GM12801 (cell line): Measurements from ENCODE around the gene CCDC33.

Experiments used
- TF ChIP-seq, protein P1 (sequence below): IDR thresholded peaks from one replicate; pipeline ENCODE4 v1.5.1; 2011; ENCODE audit warnings: control low read depth; ENCODE audit not compliant: insufficient read length; ENCODE audit errors: extremely low read depth

CCDC33 gene

DNA sequence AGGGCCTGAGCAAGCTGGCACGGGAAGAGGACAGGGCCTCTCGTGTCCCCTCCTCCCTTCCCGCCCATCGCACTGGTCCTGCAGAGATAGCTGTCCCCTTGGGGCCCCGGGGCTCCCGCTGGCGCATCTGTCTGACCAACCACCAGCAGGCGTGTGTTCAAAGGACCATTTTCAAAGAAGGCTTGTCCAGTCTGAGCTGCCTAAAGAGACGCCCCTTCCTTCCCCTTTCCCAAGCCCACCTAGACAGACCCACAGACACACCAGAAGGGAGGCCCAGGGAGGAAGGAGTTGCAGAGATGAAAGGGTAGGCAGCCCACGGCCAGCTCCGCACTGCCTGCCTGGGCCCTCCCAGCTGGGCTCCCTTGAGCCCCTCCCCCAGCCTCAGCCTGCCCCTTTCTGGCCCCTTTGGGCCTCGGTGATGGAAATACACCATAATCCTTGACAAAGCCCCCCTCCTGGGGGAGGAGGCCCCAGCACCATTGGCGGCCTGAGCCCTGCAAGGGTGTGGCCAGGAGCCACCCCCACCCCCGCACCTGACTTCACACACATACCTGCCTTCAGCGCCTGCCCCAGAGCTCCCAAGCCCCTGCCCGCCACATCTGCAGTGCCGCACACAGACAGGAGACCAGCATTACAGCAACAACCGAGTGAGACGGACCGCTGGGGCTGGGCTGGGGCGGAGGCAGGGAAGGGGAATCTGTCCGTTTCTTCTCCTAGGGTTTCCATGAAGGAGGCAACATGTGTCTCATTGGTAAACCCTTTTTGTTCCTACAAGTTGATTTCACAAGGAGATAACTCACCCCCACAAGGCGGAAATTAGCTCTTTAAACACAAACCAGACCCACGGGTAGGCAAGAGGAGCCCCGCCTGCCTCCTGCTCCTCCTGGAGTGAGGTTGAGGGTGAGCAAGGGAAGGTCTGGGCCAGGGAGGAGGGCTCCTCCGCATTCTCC lies 33.4 kb upstream of the CCDC33 start, which contains the start of gene STRA6:
Gene STRA6 (minus strand): TSS at position 336 of the 950 bp plus-strand sequence. CDS start 520 bp downstream, outside the sequence.
- TF ChIP-seq, protein P1, sequence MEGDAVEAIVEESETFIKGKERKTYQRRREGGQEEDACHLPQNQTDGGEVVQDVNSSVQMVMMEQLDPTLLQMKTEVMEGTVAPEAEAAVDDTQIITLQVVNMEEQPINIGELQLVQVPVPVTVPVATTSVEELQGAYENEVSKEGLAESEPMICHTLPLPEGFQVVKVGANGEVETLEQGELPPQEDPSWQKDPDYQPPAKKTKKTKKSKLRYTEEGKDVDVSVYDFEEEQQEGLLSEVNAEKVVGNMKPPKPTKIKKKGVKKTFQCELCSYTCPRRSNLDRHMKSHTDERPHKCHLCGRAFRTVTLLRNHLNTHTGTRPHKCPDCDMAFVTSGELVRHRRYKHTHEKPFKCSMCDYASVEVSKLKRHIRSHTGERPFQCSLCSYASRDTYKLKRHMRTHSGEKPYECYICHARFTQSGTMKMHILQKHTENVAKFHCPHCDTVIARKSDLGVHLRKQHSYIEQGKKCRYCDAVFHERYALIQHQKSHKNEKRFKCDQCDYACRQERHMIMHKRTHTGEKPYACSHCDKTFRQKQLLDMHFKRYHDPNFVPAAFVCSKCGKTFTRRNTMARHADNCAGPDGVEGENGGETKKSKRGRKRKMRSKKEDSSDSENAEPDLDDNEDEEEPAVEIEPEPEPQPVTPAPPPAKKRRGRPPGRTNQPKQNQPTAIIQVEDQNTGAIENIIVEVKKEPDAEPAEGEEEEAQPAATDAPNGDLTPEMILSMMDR = no peak

DNA sequence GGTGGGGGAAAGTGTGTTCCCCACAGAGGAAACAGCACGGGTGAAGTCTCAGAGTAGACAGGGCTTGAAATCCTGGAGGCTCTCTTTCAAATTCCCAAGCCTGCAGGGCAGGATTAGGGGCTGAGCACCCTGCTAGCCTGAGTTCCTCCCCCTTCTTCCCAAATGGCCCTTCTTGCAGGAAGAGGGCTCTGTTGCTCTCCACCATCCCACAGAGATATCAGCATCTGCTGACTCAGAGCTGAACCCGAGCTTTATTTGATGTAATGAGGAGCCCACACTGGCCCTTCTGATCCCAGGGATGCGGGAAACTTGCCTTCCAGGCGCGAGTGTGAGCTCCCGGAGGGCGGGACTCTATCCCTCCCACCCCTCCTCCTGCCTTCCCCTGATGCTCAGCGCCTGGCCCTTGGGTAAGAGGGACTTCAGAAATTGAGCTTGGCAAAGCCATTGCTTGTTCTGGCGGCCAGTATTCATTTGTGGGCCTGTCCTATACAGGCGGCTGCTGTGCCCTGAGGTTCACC lies 32.2 kb upstream of the CCDC33 start:
- TF ChIP-seq, protein P1 = no peak

DNA sequence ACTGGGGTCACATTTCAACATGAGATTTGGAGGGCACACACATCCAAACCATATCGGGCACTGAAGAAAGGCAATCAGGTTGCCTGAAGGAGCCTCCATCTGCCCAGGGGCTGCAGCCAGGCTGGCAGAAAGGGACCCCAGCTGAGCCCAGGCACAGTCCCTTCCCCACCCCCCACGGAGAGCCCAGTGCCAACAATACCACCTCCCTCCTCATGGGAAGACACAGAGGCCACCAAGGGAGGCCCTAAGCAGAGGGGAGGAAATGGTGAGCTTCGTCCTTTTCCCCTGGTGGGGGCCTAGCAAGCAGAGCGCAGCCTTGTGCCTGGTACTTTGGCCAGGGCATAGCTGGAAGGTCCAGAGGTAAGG lies 30.6 kb upstream of the CCDC33 start:
- TF ChIP-seq, protein P1 = no peak

DNA sequence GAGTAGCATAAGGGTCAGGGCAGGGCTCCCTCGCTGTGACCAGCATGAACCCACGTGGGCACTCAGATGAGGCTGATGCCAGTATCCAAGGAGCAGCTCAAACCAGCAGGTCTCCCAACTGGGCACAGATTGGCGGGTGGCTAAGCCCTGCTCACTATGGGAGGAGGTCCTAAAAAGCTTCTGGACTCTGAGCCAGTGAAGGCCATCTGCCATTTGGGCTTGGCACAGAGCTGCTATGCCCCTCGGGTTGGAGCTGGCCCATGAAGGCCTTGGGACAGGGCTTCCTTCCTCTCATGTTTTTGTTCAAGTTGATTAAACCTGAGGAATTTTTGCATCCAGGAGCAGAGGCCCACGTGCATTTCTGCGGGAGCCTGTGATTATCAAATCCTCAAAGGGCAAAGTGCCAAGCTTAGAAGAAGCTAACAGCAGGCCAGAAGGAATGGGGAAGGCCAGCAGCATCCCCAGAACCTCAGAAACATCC lies 29.3 kb upstream of the CCDC33 start:
- TF ChIP-seq, protein P1 = no peak

DNA sequence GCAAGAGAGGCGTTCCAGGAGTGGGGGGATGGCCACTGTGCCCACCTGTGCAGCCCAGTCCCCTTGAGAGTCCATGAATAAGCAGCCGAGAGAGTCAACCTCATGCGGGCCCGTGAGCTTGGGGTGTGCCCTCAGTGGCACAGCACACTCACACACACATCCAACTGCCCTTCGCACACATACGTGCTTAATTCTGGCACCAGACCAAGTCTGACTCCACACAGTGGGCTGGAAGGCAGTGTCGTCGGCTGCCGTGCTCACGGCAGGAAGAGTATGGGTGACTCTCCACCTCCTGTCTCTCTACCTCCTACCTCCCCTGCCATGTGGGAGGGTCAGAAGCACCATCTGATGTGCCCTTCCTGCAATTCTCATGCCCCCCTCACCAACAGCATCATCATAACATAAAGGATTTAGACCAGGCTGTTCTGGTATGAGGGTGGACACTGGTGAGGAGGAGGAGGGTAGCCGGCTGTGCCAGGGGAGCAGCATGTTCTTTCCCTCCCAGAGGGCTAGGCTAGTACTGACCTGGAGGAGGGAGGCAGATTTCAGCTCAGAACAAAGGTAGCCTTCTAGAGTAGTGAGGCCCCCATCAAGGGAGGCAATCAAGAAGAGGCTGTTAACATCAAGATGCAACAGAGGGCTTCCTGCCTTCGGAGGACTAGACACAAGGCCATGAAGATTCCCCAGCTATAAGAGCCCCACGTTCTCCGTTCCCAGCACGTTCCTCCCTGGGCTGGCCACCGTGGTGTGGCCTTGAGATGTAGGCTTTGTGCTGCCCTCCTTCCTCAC lies 28.3 kb upstream of the CCDC33 start:
- TF ChIP-seq, protein P1 = no peak

DNA sequence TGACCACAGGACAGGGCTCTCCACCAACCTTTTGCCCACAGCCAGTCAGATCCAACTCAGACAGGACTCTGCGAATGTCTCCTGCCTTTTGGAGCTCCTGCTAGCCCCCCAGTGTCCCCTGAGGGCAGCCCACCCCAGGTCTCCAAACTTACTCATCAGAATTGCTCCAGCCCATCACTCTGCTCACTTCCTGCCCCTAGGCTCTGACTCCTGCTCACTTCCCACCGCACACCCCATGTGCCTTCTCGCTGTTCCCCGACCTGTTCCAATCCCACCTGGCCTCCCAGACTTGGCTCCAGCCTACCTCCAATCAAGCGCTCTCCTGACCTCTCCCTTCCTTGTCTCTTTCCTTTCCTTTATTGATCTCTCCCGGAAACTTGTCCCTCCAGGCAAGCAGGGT lies 27.6 kb upstream of the CCDC33 start:
- TF ChIP-seq, protein P1 = no peak

DNA sequence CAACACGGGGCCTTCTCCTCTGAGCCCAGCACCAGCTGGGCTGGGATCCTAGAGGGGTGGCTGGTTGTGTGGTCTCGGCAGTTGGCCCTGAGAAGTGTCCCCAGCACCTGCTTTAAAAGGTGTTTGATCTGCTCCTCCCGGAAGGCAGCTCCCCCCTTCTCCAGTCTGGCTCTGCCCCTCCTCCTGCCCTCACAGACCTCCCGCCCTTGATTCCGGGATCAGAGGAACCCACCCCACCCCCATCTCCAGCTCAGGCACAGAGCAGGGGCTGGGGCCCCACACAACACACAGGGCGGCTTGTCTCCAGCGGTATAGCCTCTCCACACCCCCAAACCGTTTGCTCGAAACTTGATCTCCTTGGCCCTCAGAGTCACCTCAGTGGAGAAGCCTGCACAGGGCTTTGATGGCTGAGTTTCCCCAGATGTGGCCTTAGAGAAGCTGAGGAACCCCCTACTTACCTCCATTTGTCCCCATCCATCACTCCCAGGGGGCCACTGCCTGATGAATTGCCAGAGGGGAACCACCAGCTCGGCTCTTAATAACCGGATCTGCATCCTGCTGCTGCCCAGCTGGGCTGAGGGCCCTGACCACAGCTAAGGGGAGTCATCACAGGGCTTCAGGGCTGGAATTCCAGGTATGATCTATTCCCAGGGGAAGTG lies 27.1 kb upstream of the CCDC33 start:
- TF ChIP-seq, protein P1 = no peak
